A673 (cell line): ENCODE data around the gene PLIN5. TPM values are rescaled to one million over a fixed set of nuclear protein-coding genes. Genes with fewer than 3 reads are reported as not detected.

ENCODE experiments used
- BruUV-seq: library from RNA; stranded (reverse); fragments of 400-500 nt; replicated peaks from 2 replicates; lab custom pipeline; 2021; lab: Mats Ljungman, UMichigan
- CTCF ChIA-PET: fragments of 300-600 bp; sonication (Branson Sonifier 250); formaldehyde crosslinking; loops from one replicate; lab custom pipeline; 2022; ENCODE audit warnings: antibody characterized with exemption; lab: Charles Lee
- POLR2A ChIA-PET: fragments of 300-600 bp; sonication (Branson Sonifier 250); formaldehyde crosslinking; loops from one replicate; lab custom pipeline; 2022; ENCODE audit warnings: antibody characterized with exemption; ENCODE audit not compliant: low non-redundant PET; lab: Charles Lee
- DNase-seq: peaks from one replicate; pipeline ENCODE4 v3.0.0-alpha.2; 2015; ENCODE audit warnings: low spot score
- H3K27ac ChIP-seq: fragments of 200-600 bp; sonication (generic); 2 replicates; pipeline ENCODE4 v1.5.1; 2016; ENCODE audit warnings: mixed run types, low read depth, mild to moderate bottlenecking, mixed read lengths, antibody characterized with exemption, low read length; ENCODE audit not compliant: poor library complexity, severe bottlenecking
- H3K27me3 ChIP-seq: fragments of 200-600 bp; sonication (generic); replicated peaks from 2 replicates; pipeline ENCODE4 v1.6.1; 2017; ENCODE audit warnings: mixed run types, low read depth, mild to moderate bottlenecking, mixed read lengths, antibody characterized with exemption, low read length; ENCODE audit not compliant: insufficient read depth, poor library complexity
- H3K36me3 ChIP-seq: fragments of 200-600 bp; sonication (generic); 2 replicates; pipeline ENCODE4 v1.6.1; 2016; ENCODE audit warnings: mixed run types, mild to moderate bottlenecking, mixed read lengths, antibody characterized with exemption, low read length; ENCODE audit not compliant: insufficient read depth, poor library complexity, severe bottlenecking
- H3K4me1 ChIP-seq: fragments of 200-600 bp; sonication (generic); 2 replicates; pipeline ENCODE4 v1.6.1; 2017; ENCODE audit warnings: mixed run types, mild to moderate bottlenecking, mixed read lengths, antibody characterized with exemption, low read length; ENCODE audit not compliant: insufficient read depth, poor library complexity, severe bottlenecking
- H3K4me3 ChIP-seq: fragments of 200-600 bp; sonication (generic); 2 replicates; pipeline ENCODE4 v1.5.1; 2016; ENCODE audit warnings: low read depth, mixed run types, mild to moderate bottlenecking, mixed read lengths, low read length; ENCODE audit not compliant: poor library complexity, severe bottlenecking
- H3K9me3 ChIP-seq: fragments of 200-600 bp; sonication (generic); 2 replicates; pipeline ENCODE4 v1.6.1; 2016; ENCODE audit warnings: mixed run types, low read depth, mild to moderate bottlenecking, mixed read lengths, antibody characterized with exemption, low read length; ENCODE audit not compliant: poor library complexity, severe bottlenecking
- CTCF ChIP-seq: fragments of 300-800, 200-600 bp; sonication (generic); conservative IDR thresholded peaks from 2 replicates; pipeline ENCODE4 v1.5.1; 2017; ENCODE audit warnings: low read depth, mild to moderate bottlenecking, antibody characterized with exemption, low read length, moderate library complexity, mixed read lengths
- EZH2 ChIP-seq: fragments of 200-600 bp; sonication (generic); IDR thresholded peaks from 2 replicates; pipeline ENCODE4 v1.6.1; 2017; ENCODE audit warnings: borderline replicate concordance, low read depth, mild to moderate bottlenecking, mixed read lengths, antibody characterized with exemption, low read length; ENCODE audit not compliant: poor library complexity, severe bottlenecking
- intact Hi-C: fragments of 100-400 bp; cut with micrococcal nuclease; formaldehyde crosslinking; loops from one replicate; pipeline ENCODE4 v1.10.0; 2022; ENCODE audit not compliant: unreplicated experiment
- total RNA-seq: library from RNA; stranded (reverse); gene quantifications from 2 replicates; pipeline ENCODE4 v1.2.3, GENCODE V29; 2021

Gene PLIN5
- total RNA-seq, 1 experiment from 2014 or later = 3.0 TPM

- TF ChIP-seq CTCF (no peak), EZH2 (no peak)
- Histone ChIP-seq H3K27ac (no peak overlapping the region), H3K4me1 (peaks cover 23% of the 10 kb centered on the region), H3K4me3 (no peak overlapping the region), H3K36me3 (no peaks in the 10 kb centered on the region), H3K9me3 (no peaks in the 10 kb centered on the region), H3K27me3 (peaks cover 7% of the 10 kb centered on the region)
- CTCF ChIA-PET = interaction anchor here (0.5 to 1.0 kb wide), 2 partner anchors 61 to 99 kb away, joined by 3 to 5 read pairs; no protein-coding TSS in a partner anchor
- intact Hi-C loops = loop anchor here (5.0 to 10.0 kb wide), 2 partner anchors 62 to 219 kb away; partner anchors contain the start of genes FEM1A and TNFAIP8L1
- DNase-seq = peak; percentile 76
- no TSS peak for BruUV-seq
- POLR2A ChIA-PET = no interaction called here
Observed at GRCh38 chr19:4575267-4576015, 40.4 kb upstream of the PLIN5 start.

DNA sequence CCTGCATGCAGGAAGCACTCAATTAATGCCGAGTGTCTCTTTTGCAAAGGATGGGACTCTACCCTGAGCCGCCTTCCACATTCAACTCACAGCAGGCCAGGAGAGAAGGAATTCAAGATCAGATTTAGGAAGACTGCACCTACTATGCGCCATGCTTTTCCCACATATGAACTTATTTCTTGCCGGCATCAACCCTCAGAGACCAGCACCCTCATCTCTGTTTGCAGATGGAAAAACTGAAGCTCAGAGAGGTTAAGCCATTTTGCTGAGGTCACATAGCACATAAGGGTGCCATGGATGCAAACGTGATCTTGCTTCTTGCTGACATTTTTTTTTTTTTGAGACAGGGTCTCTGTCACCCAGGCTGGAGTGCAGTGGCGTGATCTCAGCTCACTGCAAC, 38.7 kb upstream of the PLIN5 start:
- H3K27ac ChIP-seq = no peak overlapping the region
- H3K4me1 ChIP-seq = peaks cover 18% of the 10 kb centered on the region
- no peaks in the 10 kb centered on the region for H3K27me3 ChIP-seq
- H3K9me3 ChIP-seq = no peaks in the 10 kb centered on the region
- intact Hi-C loops = loop anchor here (10.0 kb wide), 1 partner anchor 221 kb away; the partner anchor contains the start of gene FEM1A
- no peak for DNase-seq
- H3K4me3 ChIP-seq = no peak overlapping the region
- ChIA-PET POLR2A (interaction anchor here (0.6 kb wide), 1 partner anchor 186 kb away, joined by 3 read pairs; no protein-coding TSS in a partner anchor), CTCF (no interaction called here)
- no TSS peak for BruUV-seq
- TF ChIP-seq CTCF (no peak), EZH2 (no peak)
- no peaks in the 10 kb centered on the region for H3K36me3 ChIP-seq

GRCh38 chr19:4571305-4571917, 36.4 kb upstream of the PLIN5 start:
- intact Hi-C loops = loop anchor here (10.0 kb wide), 1 partner anchor 223 kb away; the partner anchor contains the start of gene FEM1A
- no peak for TF ChIP-seq CTCF

More at GRCh38 chr19:4571305-4571917, 36.4 kb upstream of the PLIN5 start:
- no TSS peak for BruUV-seq
- Histone ChIP-seq H3K4me3 (no peak overlapping the region), H3K27me3 (no peaks in the 10 kb centered on the region), H3K9me3 (no peaks in the 10 kb centered on the region), H3K36me3 (no peaks in the 10 kb centered on the region), H3K4me1 (peaks cover 18% of the 10 kb centered on the region), H3K27ac (no peak overlapping the region)
- ChIA-PET POLR2A (no interaction called here), CTCF (no interaction called here)
- DNase-seq = peak; percentile 58
